HEK293 (cell line): ENCODE data around the gene KLHDC4.

Experiments
- CTCF ChIA-PET: fragments of 350-600 bp; formaldehyde crosslinking; extraction: SDS; loops from one replicate; lab custom pipeline; 2021; ENCODE audit warnings: antibody characterized with exemption; lab: Yijun Ruan, JAX
- POLR2A ChIA-PET: fragments of 300-600 bp; formaldehyde crosslinking; extraction: SDS; loops from one replicate; lab custom pipeline; 2020; ENCODE audit warnings: antibody characterized with exemption, inconsistent platforms; lab: Yijun Ruan, JAX
- H3K27ac ChIP-seq: fragments of 200-500 bp; sonication (Bioruptor generic); 2 replicates; pipeline ENCODE4 v1.5.1; 2014; ENCODE audit warnings: low read depth, low read length, control low read depth, inconsistent platforms; ENCODE audit errors: extremely low read depth
- H3K36me3 ChIP-seq, 2 experiments: fragments of 200-500 bp in 1 of 2; sonication (Bioruptor generic) in 1 of 2; 1 replicate in 1 of 2; 2 replicates in 1 of 2; pipeline ENCODE4 v1.5.1; 2014 to 2017; ENCODE audit warnings: inconsistent platforms in 2 of 2, low read length in 2 of 2; ENCODE audit not compliant: control insufficient read depth in 2 of 2, insufficient read depth in 1 of 2
- H3K4me1 ChIP-seq: fragments of 200-500 bp; sonication (Bioruptor generic); 2 replicates; pipeline ENCODE4 v1.5.1; 2014; ENCODE audit warnings: mild to moderate bottlenecking, low read length, inconsistent platforms; ENCODE audit not compliant: control insufficient read depth, insufficient read depth
- H3K4me3 ChIP-seq: 2 replicates; pipeline ENCODE4 v1.5.1; 2011; ENCODE audit warnings: low read depth, mild to moderate bottlenecking, control low read depth, low read length, moderate library complexity
- H3K9me3 ChIP-seq: fragments of 200-500 bp; sonication (Bioruptor generic); 2 replicates; pipeline ENCODE4 v1.5.1; 2014; ENCODE audit warnings: low read depth, low read length, inconsistent platforms; ENCODE audit not compliant: control insufficient read depth, insufficient read depth
- HOXA7 ChIP-seq: sonication (generic); formaldehyde crosslinking; IDR thresholded peaks from 2 replicates; pipeline ENCODE4 v1.8.1; 2022; ENCODE audit warnings: missing genetic modification reagents, borderline replicate concordance
- KLF1 ChIP-seq: fragments of 450-650 bp; formaldehyde crosslinking; IDR thresholded peaks from 2 replicates; pipeline ENCODE4 v1.5.1; 2016; ENCODE audit warnings: missing biosample characterization, missing genetic modification characterization
- OSR2 ChIP-seq: fragments of 450-650 bp; formaldehyde crosslinking; IDR thresholded peaks from 2 replicates; pipeline ENCODE4 v1.5.1; 2016; ENCODE audit warnings: missing biosample characterization, missing genetic modification characterization
- SCRT2 ChIP-seq: fragments of 450-650 bp; formaldehyde crosslinking; IDR thresholded peaks from 2 replicates; pipeline ENCODE4 v1.5.1; 2016; ENCODE audit warnings: missing biosample characterization, missing genetic modification characterization
- ZEB2 ChIP-seq: fragments of 450-650 bp; formaldehyde crosslinking; IDR thresholded peaks from 2 replicates; pipeline ENCODE4 v1.5.1; 2016; ENCODE audit warnings: missing biosample characterization, missing genetic modification characterization
- ZNF10 ChIP-seq: fragments of 450-650 bp; formaldehyde crosslinking; IDR thresholded peaks from 2 replicates; pipeline ENCODE4 v1.5.1; 2017; ENCODE audit warnings: missing biosample characterization, missing genetic modification characterization
- ZNF138 ChIP-seq: fragments of 450-650 bp; formaldehyde crosslinking; IDR thresholded peaks from 2 replicates; pipeline ENCODE4 v1.5.1; 2016; ENCODE audit warnings: missing biosample characterization, missing genetic modification characterization, borderline replicate concordance
- ZNF23 ChIP-seq: fragments of 450-650 bp; formaldehyde crosslinking; IDR thresholded peaks from 2 replicates; pipeline ENCODE4 v1.5.1; 2016; ENCODE audit warnings: missing biosample characterization, missing genetic modification characterization, borderline replicate concordance
- ZNF292 ChIP-seq: fragments of 450-650 bp; formaldehyde crosslinking; IDR thresholded peaks from 2 replicates; pipeline ENCODE4 v1.5.1; 2016; ENCODE audit warnings: low read depth, missing biosample characterization, missing genetic modification characterization, borderline replicate concordance
- ZNF302 ChIP-seq: fragments of 450-650 bp; formaldehyde crosslinking; IDR thresholded peaks from 2 replicates; pipeline ENCODE4 v1.5.1; 2016; ENCODE audit warnings: missing biosample characterization, missing genetic modification characterization, low read depth
- ZNF473 ChIP-seq: fragments of 450-650 bp; formaldehyde crosslinking; IDR thresholded peaks from 2 replicates; pipeline ENCODE4 v1.5.1; 2017; ENCODE audit warnings: missing biosample characterization, missing genetic modification characterization
- ZNF560 ChIP-seq: fragments of 450-650 bp; formaldehyde crosslinking; IDR thresholded peaks from 2 replicates; pipeline ENCODE4 v1.5.1; 2017; ENCODE audit warnings: missing biosample characterization, missing genetic modification characterization, borderline replicate concordance
- ZNF585B ChIP-seq: fragments of 450-650 bp; formaldehyde crosslinking; IDR thresholded peaks from 2 replicates; pipeline ENCODE4 v1.5.1; 2016; ENCODE audit warnings: missing biosample characterization, missing genetic modification characterization
- ZNF600 ChIP-seq: fragments of 450-650 bp; formaldehyde crosslinking; IDR thresholded peaks from 2 replicates; pipeline ENCODE4 v1.5.1; 2016; ENCODE audit warnings: missing biosample characterization, missing genetic modification characterization
- ZNF629 ChIP-seq: fragments of 450-650 bp; formaldehyde crosslinking; IDR thresholded peaks from 2 replicates; pipeline ENCODE4 v1.5.1; 2017; ENCODE audit warnings: missing biosample characterization, missing genetic modification characterization
- ZNF777 ChIP-seq: fragments of 450-650 bp; formaldehyde crosslinking; IDR thresholded peaks from 2 replicates; pipeline ENCODE4 v1.5.1; 2017; ENCODE audit warnings: missing biosample characterization, missing genetic modification characterization, borderline replicate concordance
- ZSCAN30 ChIP-seq: fragments of 450-650 bp; IDR thresholded peaks from 2 replicates; pipeline ENCODE4 v1.5.1; 2018; ENCODE audit warnings: missing biosample characterization, mild to moderate bottlenecking, missing genetic modification characterization, moderate library complexity
- TF ChIP-seq, protein P1 (sequence below): fragments of 450-650 bp; formaldehyde crosslinking; IDR thresholded peaks from 2 replicates; pipeline ENCODE4 v1.5.1; 2016; ENCODE audit warnings: missing biosample characterization, missing genetic modification characterization
- TF ChIP-seq, protein P2 (sequence below): fragments of 450-650 bp; formaldehyde crosslinking; IDR thresholded peaks from 2 replicates; pipeline ENCODE4 v1.5.1; 2017; ENCODE audit warnings: missing biosample characterization, missing genetic modification characterization
- TF ChIP-seq, protein P3 (sequence below): fragments of 450-650 bp; formaldehyde crosslinking; IDR thresholded peaks from 2 replicates; pipeline ENCODE4 v1.5.1; 2016; ENCODE audit warnings: missing biosample characterization, missing genetic modification characterization
- TF ChIP-seq, protein P4 (sequence below): fragments of 450-650 bp; formaldehyde crosslinking; IDR thresholded peaks from 2 replicates; pipeline ENCODE4 v1.5.1; 2016; ENCODE audit warnings: missing biosample characterization, missing genetic modification characterization, low read depth
- TF ChIP-seq, protein P5 (sequence below): fragments of 450-650 bp; formaldehyde crosslinking; IDR thresholded peaks from 2 replicates; pipeline ENCODE4 v1.5.1; 2016; ENCODE audit warnings: missing biosample characterization, missing genetic modification characterization, borderline replicate concordance

Gene KLHDC4

DNA sequence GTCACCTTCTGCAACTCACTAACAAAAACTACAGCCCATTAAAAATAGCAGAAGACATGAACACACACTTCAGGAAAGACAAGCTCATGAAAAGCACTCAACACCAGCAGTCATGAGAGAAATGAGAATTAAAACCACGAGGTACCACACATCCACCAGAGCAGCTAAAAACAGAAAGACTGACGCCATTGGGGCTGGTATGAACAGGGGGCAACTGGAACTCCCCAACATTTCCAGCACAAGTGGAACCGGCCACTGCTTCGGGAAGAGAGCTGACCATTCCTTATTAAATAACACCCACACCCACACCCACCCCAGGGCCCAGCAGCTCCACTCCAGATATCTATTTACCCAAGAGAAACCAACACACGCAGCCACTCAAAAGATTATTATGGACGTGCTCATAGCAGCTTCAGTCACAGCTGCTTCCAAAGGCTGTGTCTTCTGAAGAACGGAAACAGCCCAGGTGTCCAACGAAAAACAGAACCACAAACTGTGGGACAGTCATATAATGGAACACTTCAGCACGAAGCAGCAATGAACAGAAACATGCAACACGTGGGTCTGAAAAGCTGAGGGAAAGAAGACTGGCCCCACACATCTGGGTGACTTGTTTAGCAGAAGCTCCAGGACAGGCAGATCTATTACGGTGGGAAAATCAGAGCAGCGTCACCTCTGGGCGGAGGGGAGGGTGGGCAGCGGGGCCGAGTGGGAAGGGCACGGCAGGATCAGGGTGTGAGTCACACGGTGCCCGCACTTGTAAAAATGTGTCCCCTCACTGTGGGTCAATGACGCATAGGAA lies 41.1 kb downstream of the KLHDC4 start:
- peak; percentile 77 for TF ChIP-seq SCRT2 (tag by site-specific recombination)
- TF ChIP-seq ZNF777 (tag by site-specific recombination): no peak
- Histone ChIP-seq H3K4me3 (no peak overlapping the region), H3K4me1 (peaks cover 4% of the 10 kb centered on the region), H3K9me3 (no peaks in the 10 kb centered on the region), H3K27ac (no peak overlapping the region), H3K36me3 (peaks cover 3 to 53% of the 10 kb centered on the region in 2 experiments; a peak in 2 of 3 replicates)
- ChIA-PET CTCF (interaction anchor here (0.9 to 1.3 kb wide), 3 partner anchors 19 to 88 kb away, joined by 3 to 5 read pairs (median 3); no protein-coding TSS in a partner anchor), POLR2A (no interaction called here)

DNA sequence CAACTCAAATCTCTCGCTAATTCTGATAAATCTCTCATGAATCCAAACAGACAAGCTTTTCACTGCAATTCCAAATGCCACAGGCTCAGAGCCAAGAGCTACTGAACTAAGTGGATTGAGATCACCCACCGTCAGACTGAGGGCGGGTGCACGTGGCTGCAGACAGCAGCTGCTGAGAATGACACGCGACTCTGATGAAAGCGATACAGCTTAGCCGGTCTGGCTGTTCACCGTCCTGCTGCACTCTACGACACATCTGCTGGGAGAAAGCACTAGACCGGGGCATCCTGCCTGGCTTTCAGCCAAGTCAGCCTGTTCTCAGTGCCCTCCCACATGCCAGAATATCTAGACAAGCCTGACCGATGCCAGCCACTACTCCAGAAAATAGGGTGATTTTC lies 42.6 kb downstream of the KLHDC4 start:
- Histone ChIP-seq H3K4me3 (no peak overlapping the region), H3K27ac (no peak overlapping the region), H3K9me3 (no peaks in the 10 kb centered on the region), H3K36me3 (peaks cover 0 to 47% of the 10 kb centered on the region in 2 experiments; a peak in 2 of 3 replicates), H3K4me1 (peaks cover 4% of the 10 kb centered on the region)
- ChIA-PET POLR2A (interaction anchor here (1.1 to 1.3 kb wide), 2 partner anchors 43 to 55 kb away, joined by 3 to 4 read pairs; partner anchors contain the start of gene KLHDC4), CTCF (interaction anchor here (1.0 kb wide), 1 partner anchor 21 kb away, joined by 5 read pairs; no protein-coding TSS in a partner anchor)
- TF ChIP-seq ZNF292 (tag by site-specific recombination): no peak
- no peak for TF ChIP-seq ZNF302 (tag by site-specific recombination)
- peak; percentile 54; the same call in 1 of the 2 replicates for TF ChIP-seq ZNF10 (tag by site-specific recombination)
- no peak for TF ChIP-seq ZSCAN30 (tag by site-specific recombination)
- TF ChIP-seq OSR2 (tag by site-specific recombination): peak; percentile 79
- TF ChIP-seq HOXA7 (CRISPR knock-in tag): no peak
- TF ChIP-seq, protein P1, sequence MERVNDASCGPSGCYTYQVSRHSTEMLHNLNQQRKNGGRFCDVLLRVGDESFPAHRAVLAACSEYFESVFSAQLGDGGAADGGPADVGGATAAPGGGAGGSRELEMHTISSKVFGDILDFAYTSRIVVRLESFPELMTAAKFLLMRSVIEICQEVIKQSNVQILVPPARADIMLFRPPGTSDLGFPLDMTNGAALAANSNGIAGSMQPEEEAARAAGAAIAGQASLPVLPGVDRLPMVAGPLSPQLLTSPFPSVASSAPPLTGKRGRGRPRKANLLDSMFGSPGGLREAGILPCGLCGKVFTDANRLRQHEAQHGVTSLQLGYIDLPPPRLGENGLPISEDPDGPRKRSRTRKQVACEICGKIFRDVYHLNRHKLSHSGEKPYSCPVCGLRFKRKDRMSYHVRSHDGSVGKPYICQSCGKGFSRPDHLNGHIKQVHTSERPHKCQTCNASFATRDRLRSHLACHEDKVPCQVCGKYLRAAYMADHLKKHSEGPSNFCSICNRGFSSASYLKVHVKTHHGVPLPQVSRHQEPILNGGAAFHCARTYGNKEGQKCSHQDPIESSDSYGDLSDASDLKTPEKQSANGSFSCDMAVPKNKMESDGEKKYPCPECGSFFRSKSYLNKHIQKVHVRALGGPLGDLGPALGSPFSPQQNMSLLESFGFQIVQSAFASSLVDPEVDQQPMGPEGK: peak; percentile 42; the same call in 1 of the 2 replicates
- no peak for TF ChIP-seq ZNF560 (tag by site-specific recombination)
- no peak for TF ChIP-seq ZNF138 (tag by site-specific recombination)
- TF ChIP-seq, protein P2, sequence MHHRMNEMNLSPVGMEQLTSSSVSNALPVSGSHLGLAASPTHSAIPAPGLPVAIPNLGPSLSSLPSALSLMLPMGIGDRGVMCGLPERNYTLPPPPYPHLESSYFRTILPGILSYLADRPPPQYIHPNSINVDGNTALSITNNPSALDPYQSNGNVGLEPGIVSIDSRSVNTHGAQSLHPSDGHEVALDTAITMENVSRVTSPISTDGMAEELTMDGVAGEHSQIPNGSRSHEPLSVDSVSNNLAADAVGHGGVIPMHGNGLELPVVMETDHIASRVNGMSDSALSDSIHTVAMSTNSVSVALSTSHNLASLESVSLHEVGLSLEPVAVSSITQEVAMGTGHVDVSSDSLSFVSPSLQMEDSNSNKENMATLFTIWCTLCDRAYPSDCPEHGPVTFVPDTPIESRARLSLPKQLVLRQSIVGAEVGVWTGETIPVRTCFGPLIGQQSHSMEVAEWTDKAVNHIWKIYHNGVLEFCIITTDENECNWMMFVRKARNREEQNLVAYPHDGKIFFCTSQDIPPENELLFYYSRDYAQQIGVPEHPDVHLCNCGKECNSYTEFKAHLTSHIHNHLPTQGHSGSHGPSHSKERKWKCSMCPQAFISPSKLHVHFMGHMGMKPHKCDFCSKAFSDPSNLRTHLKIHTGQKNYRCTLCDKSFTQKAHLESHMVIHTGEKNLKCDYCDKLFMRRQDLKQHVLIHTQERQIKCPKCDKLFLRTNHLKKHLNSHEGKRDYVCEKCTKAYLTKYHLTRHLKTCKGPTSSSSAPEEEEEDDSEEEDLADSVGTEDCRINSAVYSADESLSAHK (tag by site-specific recombination): 0 out of 2 replicates have a peak, but pooled peaks have one; percentile 22
- TF ChIP-seq, protein P3, sequence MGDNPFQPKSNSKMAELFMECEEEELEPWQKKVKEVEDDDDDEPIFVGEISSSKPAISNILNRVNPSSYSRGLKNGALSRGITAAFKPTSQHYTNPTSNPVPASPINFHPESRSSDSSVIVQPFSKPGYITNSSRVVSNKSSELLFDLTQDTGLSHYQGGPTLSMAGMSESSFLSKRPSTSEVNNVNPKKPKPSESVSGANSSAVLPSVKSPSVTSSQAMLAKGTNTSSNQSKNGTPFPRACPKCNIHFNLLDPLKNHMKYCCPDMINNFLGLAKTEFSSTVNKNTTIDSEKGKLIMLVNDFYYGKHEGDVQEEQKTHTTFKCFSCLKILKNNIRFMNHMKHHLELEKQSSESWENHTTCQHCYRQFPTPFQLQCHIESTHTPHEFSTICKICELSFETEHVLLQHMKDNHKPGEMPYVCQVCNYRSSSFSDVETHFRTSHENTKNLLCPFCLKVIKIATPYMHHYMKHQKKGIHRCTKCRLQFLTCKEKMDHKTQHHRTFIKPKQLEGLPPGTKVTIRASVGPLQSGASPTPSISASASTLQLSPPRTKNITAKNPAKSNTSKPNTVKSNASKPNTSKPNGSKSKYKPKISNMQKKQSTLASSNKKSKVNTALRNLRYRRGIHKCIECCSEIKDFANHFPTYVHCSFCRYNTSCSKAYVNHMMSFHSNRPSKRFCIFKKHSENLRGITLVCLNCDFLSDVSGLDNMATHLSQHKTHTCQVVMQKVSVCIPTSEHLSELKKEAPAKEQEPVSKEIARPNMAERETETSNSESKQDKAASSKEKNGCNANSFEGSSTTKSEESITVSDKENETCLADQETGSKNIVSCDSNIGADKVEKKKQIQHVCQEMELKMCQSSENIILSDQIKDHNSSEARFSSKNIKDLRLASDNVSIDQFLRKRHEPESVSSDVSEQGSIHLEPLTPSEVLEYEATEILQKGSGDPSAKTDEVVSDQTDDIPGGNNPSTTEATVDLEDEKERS (tag by site-specific recombination): no peak
- TF ChIP-seq, protein P4, sequence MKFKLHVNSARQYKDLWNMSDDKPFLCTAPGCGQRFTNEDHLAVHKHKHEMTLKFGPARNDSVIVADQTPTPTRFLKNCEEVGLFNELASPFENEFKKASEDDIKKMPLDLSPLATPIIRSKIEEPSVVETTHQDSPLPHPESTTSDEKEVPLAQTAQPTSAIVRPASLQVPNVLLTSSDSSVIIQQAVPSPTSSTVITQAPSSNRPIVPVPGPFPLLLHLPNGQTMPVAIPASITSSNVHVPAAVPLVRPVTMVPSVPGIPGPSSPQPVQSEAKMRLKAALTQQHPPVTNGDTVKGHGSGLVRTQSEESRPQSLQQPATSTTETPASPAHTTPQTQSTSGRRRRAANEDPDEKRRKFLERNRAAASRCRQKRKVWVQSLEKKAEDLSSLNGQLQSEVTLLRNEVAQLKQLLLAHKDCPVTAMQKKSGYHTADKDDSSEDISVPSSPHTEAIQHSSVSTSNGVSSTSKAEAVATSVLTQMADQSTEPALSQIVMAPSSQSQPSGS (tag by site-specific recombination): no peak
- TF ChIP-seq ZNF23 (tag by site-specific recombination): no peak
- TF ChIP-seq, protein P5, sequence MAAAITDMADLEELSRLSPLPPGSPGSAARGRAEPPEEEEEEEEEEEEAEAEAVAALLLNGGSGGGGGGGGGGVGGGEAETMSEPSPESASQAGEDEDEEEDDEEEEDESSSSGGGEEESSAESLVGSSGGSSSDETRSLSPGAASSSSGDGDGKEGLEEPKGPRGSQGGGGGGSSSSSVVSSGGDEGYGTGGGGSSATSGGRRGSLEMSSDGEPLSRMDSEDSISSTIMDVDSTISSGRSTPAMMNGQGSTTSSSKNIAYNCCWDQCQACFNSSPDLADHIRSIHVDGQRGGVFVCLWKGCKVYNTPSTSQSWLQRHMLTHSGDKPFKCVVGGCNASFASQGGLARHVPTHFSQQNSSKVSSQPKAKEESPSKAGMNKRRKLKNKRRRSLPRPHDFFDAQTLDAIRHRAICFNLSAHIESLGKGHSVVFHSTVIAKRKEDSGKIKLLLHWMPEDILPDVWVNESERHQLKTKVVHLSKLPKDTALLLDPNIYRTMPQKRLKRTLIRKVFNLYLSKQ (tag by site-specific recombination): no peak
- TF ChIP-seq ZEB2 (tag by site-specific recombination): peak; percentile 79; the same call in 1 of the 2 replicates
- peak; percentile 88 for TF ChIP-seq ZNF600 (tag by site-specific recombination)
- TF ChIP-seq KLF1: peak; percentile 97
- no peak for TF ChIP-seq ZNF473 (tag by site-specific recombination)
- peak; percentile 80 for TF ChIP-seq ZNF629
- no peak for TF ChIP-seq ZNF585B
